Activated CD4-positive, alpha-beta T cell treated with anti-CD3 and anti-CD28 coated beads, Interleukin-2, amount 50 U/mL, for 16 hours (primary cell): ENCODE results near the gene TEX264.
"Not testable (repeated sequence)": the region's sequence is repeated elsewhere in the genome, so short reads cannot be mapped to it uniquely, and the experiment has no call there.

Experiments used
- DNase-seq: peaks from one replicate; pipeline ENCODE4 v3.0.0-alpha.2; 2020

TEX264 gene

DNA sequence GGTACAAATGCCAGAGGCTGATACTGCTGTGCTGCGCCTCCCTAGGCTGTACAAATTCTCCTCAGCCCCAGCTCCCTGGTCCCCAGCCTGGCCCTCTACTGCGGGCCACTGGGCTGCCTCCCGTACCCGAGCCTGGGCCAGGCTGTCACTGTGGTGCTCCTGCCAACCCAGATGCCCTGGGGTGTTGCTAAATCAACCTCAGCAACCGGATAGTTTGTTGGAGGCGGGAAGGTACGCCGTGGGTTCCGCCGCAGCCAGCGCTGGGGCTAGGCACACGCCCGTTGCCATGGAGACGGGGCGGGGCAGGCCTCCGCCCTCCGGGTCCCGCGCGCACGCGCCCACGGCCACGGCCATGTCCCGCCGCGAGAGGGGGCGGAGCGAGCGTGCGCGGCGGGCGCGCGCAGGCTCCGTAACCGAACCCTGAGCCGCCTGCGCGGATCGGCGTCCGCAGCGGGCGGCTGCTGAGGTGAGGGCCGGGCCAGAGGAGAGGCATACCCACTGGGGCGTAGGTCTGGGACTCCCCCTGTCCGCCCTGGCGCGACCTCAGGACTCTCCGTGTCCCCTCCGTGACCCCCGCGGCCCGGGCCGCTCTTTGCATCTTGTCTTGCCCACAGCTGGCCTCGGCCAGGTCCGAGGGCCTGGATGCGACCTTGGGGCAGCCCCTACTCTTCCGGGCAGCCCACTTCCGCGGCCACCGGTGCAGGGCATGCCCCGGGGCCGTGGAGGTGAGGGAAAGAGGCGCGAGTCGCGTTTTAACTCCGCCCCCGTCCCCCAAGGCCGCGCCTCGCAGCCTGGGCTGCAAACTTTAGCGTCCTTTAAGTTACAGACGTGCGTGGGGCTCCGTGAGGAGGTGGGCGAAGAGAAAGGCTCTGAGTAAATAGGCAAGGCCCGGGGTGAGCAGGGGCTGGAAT lies at the start of gene TEX264:
Gene TEX264, plus strand, starts transcription at position 430 of the 911 bp plus-strand sequence. CDS start 3,053 bp downstream, outside the sequence.
- peak; percentile 94 for DNase-seq

DNA sequence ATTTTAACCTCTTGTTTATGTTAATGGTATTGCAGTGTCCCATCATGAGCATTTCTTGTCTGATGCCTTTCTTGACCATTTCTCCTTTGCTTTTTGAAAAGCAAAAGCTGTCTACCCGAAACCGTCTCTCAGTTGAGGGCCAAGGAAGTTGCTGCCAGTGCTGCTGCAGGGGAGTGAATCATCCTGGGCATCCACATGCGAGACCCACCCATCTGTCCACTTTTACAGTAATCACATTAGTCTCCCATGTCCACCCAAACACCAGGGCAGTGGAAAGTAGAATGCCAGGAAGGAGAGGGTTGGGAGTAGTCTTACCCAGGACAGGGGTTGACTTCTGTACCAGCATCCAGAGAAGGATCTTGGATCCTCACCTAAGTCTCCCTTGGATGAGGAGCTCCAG lies 48.6 kb upstream of the TEX264 start:
- no peak for DNase-seq

DNA sequence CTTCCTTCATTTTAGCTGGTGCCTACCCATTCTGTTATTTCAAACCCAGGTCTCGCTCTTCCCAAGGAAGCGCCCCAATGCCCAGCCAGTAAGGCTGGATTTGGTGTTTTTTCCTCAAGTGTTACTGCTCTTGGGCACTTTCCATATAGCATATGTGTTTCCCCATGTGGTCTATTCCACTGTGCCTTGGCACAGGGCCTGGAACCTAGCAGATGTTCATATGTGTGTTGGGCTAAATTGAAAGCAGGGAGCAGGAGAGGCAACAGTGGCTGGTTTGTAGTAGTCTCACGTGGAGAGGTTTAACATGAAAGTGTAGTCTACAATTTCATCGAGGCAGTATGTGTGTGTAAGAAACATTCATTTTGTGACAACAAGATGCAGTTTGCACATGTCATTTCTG lies 48.2 kb upstream of the TEX264 start:
- DNase-seq = no peak

DNA sequence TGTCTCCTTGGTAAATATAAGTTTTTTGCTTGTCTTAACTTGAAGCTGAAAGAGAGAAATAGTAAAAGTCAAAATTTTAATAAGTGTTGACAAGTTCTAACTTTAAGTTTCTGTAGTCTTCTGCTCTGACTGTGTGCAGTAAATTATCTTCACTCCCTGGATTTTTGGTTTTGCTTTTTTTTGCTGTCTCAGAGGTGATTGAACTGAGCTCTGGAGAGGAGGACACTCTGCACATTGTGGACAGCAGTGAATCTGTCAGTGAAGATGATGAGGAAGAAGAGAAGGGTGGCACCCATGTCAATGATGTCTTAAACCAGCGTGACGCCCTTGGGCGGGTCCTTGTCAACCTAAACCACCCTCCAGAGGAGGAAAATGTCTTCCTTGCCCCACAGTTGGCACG lies 40.5 kb upstream of the TEX264 start:
- DNase-seq = no peak

- no peak for DNase-seq
These were observed 33.7 kb upstream of the TEX264 start for GRCh38 chr3:51637144-51637940.

DNA sequence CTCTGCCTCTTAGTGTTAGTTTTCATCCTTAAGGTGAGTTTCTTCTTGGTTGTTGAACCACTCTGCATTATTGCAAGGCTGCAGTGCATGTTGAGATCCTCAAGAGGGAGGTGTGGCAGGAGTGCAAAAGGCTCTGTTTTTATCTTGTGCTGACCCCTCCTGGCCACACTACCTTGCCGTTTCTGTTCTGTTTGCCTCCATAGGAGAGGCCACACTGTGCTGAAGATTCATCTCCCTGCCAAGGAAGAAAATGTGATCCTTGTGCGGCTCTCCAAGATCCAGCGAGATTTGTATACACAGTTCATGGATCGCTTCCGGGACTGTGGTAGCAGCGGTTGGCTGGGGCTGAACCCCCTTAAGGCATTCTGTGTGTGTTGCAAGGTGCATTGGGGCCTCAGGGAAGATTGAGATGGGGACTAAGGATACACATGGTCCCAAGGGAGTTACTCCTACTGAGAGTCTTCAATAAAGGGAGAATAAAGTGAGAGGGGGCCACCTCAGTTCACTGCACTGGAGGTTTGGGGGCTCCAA lies 33.0 kb upstream of the TEX264 start:
- peak; percentile 37 for DNase-seq

- peak; percentile 8 for DNase-seq
These were observed 28.6 kb upstream of the TEX264 start for GRCh38 chr3:51642462-51642861.

GRCh38 chr3:51646091-51646490 lies 25.0 kb upstream of the TEX264 start:
- DNase-seq = no peak

DNA sequence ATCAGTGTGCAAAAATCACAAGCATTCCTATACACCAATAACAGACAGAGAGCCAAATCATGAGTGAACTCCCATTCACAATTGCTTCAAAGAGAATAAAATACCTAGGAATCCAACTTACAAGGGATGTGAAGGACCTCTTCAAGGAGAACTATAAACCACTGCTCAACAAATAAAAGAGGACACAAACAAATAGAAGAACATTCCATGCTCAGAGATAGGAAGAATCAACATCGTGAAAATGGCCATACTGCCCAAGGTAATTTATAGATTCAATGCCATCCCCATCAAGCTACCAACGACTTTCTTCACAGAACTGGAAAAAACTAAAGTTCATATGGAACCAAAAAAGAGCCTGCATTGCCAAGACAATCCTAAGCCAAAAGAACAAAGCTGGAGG lies 18.9 kb upstream of the TEX264 start:
- not testable (repeated sequence) for DNase-seq

DNA sequence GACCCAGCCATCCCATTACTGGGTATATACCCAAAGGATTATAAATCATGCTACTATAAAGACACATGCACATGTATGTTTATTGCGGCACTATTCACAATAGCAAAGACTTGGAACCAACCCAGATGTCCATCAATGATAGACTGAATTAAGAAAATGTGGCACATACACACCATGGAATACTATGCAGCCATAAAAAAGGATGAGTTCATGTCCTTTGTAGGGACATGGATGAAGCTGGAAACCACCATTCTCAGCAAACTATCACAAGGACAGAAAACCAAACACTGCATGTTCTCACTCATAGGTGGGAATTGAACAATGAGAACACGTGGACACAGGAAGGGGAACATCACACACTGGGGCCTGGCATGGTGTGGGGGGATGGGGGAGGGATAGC lies 17.6 kb upstream of the TEX264 start:
- not testable (repeated sequence) for DNase-seq

DNA sequence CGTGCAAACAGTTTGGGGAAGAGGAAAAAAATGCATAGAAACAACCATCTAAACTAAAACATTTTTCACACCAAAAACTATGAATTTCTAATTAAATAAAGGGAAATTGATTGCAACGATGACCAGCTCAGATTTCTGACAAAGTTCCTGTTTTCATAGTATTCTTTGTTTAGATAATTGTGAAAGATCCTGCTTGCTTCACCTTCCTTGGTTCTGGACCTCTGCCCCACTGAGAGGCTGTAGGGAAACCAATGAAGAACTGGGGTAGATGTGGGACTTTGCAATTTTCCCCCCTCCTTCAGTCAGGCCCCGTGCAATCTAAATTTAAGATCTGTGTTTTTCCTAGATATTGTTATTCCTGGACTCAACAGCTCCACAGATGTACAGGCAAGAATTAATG lies 13.8 kb upstream of the TEX264 start:
- no peak for DNase-seq

DNA sequence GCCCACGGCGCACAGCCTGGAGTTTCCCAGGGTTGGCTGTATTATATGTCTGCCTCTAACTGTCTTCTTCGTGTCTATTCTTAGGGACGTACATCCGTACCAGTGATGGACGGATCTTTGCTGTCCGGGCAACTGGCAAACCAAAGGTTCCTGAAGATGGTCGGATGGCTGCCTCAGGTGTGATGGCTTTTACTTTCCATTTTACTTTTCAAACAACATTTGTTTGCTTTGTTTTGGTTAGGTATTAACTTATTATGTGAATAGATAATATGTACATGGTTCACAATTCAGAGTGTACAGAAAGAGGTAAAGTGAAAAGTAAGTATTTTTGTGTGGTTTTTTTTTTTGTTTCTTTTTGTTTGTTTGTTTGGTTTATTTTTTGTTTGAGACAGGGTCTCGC lies 11.1 kb upstream of the TEX264 start:
- DNase-seq = no peak

DNA sequence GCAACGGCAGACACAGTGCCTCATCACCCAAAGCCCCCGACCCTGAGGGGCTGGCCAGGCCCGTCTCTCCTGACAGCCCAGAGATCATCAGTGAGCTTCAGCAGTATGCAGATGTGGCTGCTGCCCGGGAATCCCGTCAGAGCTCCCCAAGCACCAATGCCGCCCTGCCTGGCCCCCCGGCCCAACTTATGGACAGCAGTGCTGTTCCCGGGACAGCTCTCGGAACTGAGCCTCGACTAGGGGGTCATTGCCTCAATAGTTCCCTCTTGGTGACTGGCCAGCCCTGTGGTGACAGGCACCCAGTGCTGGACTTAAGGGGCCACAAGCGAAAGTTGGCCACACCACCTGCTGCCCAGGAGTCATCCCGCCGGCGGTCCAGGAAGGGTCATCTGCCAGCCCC lies 8.6 kb upstream of the TEX264 start:
- DNase-seq = no peak

- DNase-seq = no peak
These were observed 2.3 kb upstream of the TEX264 start for GRCh38 chr3:51668756-51669155.

DNA sequence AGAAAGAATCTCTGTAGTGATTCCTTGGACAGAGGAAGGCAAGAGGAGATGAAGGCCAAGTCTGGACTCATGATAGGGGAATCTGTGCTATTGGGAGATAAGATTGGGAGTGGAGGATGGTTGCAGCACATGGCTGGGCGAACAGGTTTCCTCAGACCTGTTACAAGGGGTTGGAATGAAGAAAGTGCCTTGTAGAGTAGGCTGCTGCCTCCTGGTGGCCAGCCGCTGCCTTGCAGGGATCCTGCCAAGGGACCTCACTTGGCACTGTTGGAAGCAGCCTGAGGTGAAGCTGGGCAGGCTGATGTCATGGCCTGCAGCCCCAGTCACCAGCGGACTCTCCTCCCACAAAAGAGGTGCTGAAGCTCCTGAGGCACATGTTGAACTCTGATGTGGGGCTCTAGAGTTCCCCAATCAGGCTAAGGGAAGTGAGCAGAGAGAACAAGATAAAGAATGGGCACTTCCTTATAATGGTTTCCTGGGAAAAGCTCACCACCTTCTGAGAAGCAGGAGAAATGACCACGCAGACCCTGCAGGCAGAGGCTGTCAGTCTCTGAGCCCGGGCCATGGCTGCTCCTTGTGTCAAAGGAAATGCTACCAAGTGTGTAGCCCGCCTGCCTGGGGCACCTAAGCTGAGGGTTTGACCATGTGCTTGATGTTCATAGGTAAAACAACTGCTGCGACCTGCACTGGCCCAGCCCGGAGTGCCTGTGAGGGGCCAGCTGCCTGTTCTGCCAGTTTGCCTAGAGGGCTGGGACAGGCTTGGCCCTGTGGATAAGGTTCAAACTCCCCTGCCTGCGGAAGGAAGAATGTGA lies 1.6 kb upstream of the TEX264 start:
- peak; percentile 86 for DNase-seq

DNA sequence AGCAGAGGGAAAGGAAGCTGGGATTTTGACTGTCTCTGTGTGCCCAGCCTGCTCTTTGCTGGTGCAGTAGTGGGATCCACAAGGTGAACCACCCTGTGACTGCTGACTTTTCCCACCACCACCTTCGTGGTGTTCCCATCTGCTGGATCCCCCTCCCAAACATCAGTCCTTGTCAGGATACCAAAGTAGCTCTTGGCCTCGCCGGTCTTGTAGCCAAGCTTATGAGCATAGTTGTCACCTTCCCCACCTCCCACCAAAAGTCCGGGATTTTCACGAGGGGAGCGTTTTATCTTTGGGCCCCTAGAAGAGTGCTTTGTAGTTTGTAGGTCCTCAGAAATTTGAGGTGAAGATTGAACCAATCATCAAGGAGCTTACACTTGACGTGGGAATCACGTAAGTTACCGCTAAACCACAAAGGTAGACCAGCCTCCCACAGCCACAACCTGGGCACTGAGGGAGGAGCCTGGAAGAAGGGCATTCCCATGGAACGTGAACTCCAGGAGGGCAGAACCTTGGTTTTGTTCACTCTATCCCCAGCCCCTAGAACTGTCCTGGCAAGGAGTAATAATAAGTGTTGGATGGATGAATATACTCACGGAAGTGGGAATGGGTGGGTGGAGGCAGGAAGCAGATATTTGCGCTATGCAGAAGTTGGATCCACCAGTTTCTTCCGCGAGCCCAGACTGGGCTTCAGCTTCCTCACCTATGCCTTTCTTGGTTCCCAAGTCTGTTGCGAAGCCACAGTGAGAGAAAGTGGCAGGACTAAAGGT lies 814 bp upstream of the TEX264 start:
- DNase-seq = no peak

DNA sequence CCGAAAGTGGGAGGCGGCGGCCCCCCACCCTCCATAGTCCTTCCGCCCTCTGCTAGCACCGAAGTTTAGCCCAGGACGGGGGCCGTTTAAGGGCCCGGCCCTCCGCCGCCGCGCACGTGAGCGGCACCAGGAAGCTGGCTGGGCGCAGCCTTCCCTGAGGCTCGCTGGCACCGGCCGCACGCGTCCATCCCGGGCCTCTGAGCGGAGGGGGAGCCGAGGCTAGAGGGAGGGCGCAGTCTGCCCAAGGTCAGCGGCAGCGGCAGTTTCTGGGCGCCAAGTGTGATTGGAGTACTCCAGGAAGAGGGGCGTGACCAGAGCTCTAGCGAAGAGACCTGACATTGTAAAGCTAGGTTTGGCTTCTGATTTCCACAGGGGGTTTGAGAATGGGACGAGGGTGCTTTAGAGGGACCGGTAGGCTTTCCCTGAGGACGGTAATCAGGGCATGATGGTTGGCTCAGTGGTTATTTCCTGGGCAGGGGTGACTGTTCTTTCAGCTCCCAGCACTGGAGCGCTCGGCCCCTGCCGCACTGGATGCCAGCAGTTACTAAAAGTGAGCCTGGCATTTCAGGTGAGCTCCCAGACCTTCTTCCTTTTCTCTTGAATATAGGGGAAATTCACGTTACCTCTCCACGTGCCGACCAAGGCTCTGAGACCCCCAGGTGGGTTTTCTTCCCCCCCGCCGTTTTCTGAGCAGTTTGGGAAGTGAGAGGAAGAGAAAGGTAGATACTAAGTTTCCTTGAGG lies 853 bp downstream of the TEX264 start:
- peak; percentile 67 for DNase-seq

DNA sequence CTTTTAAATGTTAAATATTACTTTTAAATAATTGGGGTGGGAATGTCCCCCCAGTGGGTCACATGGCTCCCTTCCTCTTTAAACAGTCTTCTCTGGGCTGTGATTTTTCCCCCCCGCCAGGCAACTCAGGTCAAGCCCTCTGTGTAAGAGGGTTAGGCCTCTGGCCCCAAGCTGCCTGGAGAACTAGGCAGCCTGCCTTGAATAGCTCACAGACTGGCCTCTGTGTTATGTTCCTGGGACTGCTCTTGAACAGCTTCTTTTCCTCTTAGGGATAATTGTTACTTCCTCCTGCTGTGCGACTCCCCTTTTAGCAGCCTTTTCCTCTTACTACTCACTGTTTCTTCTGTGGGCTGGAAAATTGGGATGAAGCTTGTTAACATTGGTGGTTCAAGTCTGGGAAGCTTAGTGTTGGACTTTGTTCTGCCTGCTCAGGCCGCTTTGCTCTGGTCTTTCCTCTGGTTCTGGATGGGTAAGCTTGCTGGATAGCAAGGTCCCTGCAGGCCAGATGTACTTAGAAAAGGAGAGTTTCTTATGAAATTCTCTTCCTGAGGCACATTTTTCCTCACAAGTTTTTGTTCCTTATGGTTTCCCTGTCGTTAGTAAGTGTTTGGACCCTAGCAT lies 2.2 kb downstream of the TEX264 start:
- DNase-seq = no peak

- no peak for DNase-seq
These were observed 3.0 kb downstream of the TEX264 start for GRCh38 chr3:51673802-51674654.

DNA sequence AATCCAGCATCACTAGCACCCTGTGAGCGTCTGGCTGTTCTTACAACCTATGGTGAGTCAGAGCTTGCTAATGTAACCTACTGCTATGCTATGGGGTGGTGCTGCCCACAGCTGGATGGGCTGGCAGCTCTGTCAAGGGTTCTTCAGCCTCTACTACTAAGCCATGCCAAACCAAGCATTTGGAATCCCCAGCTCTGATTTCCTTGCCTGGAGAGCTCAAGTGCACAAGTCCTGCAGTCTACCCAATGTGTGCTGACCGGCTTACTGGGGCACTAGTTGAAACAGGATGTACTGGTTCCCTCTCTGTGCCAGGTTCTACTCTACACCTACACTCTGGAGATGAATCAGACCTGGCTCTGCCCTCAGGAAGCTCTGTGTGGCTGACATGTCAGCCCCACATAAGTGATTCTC lies 4.2 kb downstream of the TEX264 start:
- peak; percentile 70 for DNase-seq
